Esophagus muscularis mucosa (tissue), 4 donors: ENCODE measurements around the gene SRY. TPM values are rescaled to one million over a fixed set of nuclear protein-coding genes. Genes with fewer than 3 reads are reported as not detected.

Experiments used
- small RNA-seq, 3 donors: library from RNA; depleted of rRNA; stranded (forward); fragments of <200 nt; gene quantifications; one replicate each; pipeline ENCODE3, GENCODE V24; 2016
- total RNA-seq, 4 donors: library from RNA; depleted of rRNA; stranded (reverse); fragments of >200 nt; gene quantifications; one replicate each; pipeline versions ENCODE4 v1.1.0 to v1.2.1, GENCODE V29; 2016

Gene SRY
- total RNA-seq, 4 donors from 2014 or later, result not detected

Small RNA genes lying within 50 kb of the gene (small RNA-seq; reads per million reads assigned to genes)
- gene RNU6-1334P (0 reads per million in 3 donors), gene TOMM22P2 (0 reads per million in 3 donors)

Other genes starting within 250 kb of the SRY start
- 100 to 1,000 TPM in 2 of 4 donors, under 1 TPM in 2; 0.46 to 288 (median 135) TPM for gene RPS4Y1, start 53.9 kb upstream of the SRY start, total RNA-seq
- 10 to 100 TPM in 2 of 4 donors, under 1 TPM in 1, not detected in 1; 0.06 to 24.9 (median 16.6) TPM for gene ZFY, start 147.7 kb upstream of the SRY start, total RNA-seq